PC-3 (cell line): ENCODE measurements around the gene FZD8. TPM values are rescaled to one million over a fixed set of nuclear protein-coding genes. Genes with fewer than 3 reads are reported as not detected.

Experiments used
- ATAC-seq: fragments of 200-7000 bp; cut with Tn5 transposase; 2 replicates; pipeline ENCODE4 v1.9.1; 2020; ENCODE audit warnings: mild to moderate bottlenecking, moderate library complexity
- BruUV-seq: library from RNA; stranded (reverse); fragments of 400-500 nt; replicated peaks from 2 replicates; lab custom pipeline; 2021; lab: Mats Ljungman, UMichigan
- CTCF ChIA-PET: fragments of 300-600 bp; sonication (Branson Sonifier 250); formaldehyde crosslinking; loops from one replicate; lab custom pipeline; 2022; ENCODE audit warnings: antibody characterized with exemption; lab: Charles Lee
- POLR2A ChIA-PET: fragments of 300-600 bp; sonication (Branson Sonifier 250); formaldehyde crosslinking; loops from one replicate; lab custom pipeline; 2022; ENCODE audit warnings: antibody characterized with exemption; ENCODE audit not compliant: unreplicated experiment; lab: Charles Lee
- DNase-seq: peaks from one replicate; pipeline ENCODE4 v3.0.0-alpha.2; 2015
- H2AFZ ChIP-seq: fragments of 300-600 bp; sonication (generic); 2 replicates; pipeline ENCODE4 v1.6.0; 2016; ENCODE audit warnings: antibody characterized with exemption, low read length
- H3F3A ChIP-seq: fragments of 300-600 bp; sonication (generic); one replicate; pipeline ENCODE4 v1.6.0; 2017; ENCODE audit warnings: antibody characterized with exemption, low read length, control low read depth, mild to moderate bottlenecking; ENCODE audit not compliant: unreplicated experiment
- H3K27ac ChIP-seq: fragments of 300-600 bp; sonication (generic); 2 replicates; pipeline ENCODE4 v1.5.1; 2016; ENCODE audit warnings: mild to moderate bottlenecking, low read length
- H3K27me3 ChIP-seq: fragments of 300-600 bp; sonication (generic); 2 replicates; pipeline ENCODE4 v1.6.1; 2016; ENCODE audit warnings: low read length, mixed read lengths
- H3K36me3 ChIP-seq: fragments of 300-600 bp; sonication (generic); 2 replicates; pipeline ENCODE4 v1.6.1; 2016; ENCODE audit warnings: low read depth, mixed run types, low read length, mixed read lengths
- H3K4me1 ChIP-seq: fragments of 300-600 bp; sonication (generic); 2 replicates; pipeline ENCODE4 v1.5.1; 2016; ENCODE audit warnings: low read length; ENCODE audit not compliant: insufficient read depth
- H3K4me2 ChIP-seq: fragments of 300-600 bp; sonication (generic); 2 replicates; pipeline ENCODE4 v1.6.0; 2016; ENCODE audit warnings: low read length
- H3K4me3 ChIP-seq: fragments of 300-600 bp; sonication (generic); 2 replicates; pipeline ENCODE4 v1.5.1; 2016; ENCODE audit warnings: mild to moderate bottlenecking, low read length, mixed read lengths
- H3K79me2 ChIP-seq: fragments of 300-600 bp; sonication (generic); 2 replicates; pipeline ENCODE4 v1.6.1; 2017; ENCODE audit warnings: low read length, mixed read lengths
- H3K9ac ChIP-seq: fragments of 300-600 bp; sonication (generic); 2 replicates; pipeline ENCODE4 v1.6.0; 2016; ENCODE audit warnings: mild to moderate bottlenecking, low read length
- H3K9me2 ChIP-seq: fragments of 300-600 bp; sonication (generic); replicated peaks from 2 replicates; pipeline ENCODE4 v1.6.1; 2016; ENCODE audit warnings: mixed run types, low read length, mixed read lengths
- H3K9me3 ChIP-seq: fragments of 300-600 bp; sonication (generic); 2 replicates; pipeline ENCODE4 v1.6.1; 2016; ENCODE audit warnings: low read length, mixed read lengths
- H4K20me1 ChIP-seq: fragments of 300-600 bp; sonication (generic); 2 replicates; pipeline ENCODE4 v1.6.1; 2016; ENCODE audit warnings: low read length, mixed read lengths
- CTCF ChIP-seq: fragments of 300-600 bp; sonication (generic); conservative IDR thresholded peaks from 2 replicates; pipeline ENCODE4 v1.5.1; 2017; ENCODE audit warnings: antibody characterized with exemption, low read depth, mild to moderate bottlenecking, low read length
- EZH2 ChIP-seq: fragments of 300-600 bp; sonication (generic); IDR thresholded peaks from one replicate; pipeline ENCODE4 v1.6.1; 2017; ENCODE audit warnings: antibody characterized with exemption, mild to moderate bottlenecking, low read length; ENCODE audit not compliant: unreplicated experiment
- EZH2phosphoT487 ChIP-seq: fragments of 300-600 bp; sonication (generic); IDR thresholded peaks from 2 replicates; pipeline ENCODE4 v1.6.1; 2018; ENCODE audit warnings: mild to moderate bottlenecking, antibody characterized with exemption, low read length, borderline replicate concordance
- intact Hi-C: fragments of 100-400 bp; cut with micrococcal nuclease; formaldehyde crosslinking; loops from 2 replicates; pipeline ENCODE4 v1.9.0; 2023
- total RNA-seq: library from RNA; depleted of rRNA; stranded (reverse); fragments of >200 nt; gene quantifications from 2 replicates; pipeline ENCODE4 v1.2.3, GENCODE V29; 2014; rRNA removed

The FZD8 gene
- total RNA-seq, 1 experiment from 2014 or later = 275 TPM

DNA sequence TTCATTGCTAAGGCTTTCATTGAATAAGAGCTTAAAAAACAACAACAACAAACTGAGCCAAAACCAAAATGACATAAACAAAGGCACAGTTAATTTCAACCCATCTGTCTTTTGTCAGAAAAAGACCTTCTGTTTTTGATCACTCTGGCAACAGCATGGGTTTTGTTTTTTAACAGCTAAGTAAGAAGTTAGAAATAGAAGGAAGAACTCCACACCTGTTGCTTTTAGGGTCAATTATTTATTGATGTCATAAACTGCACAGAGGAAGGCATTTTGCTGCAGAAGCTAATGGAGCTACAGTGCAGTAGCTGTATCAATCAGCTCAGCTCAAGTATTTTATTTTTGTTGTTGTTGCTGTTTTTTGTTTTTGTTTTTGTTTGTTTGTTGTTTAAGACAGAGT is 53.3 kb downstream of the FZD8 start:
- no peaks in the 10 kb centered on the region for H3K9me3 ChIP-seq
- no peak overlapping the region for H3K27ac ChIP-seq
- no TSS peak for BruUV-seq
- no peaks in the 10 kb centered on the region for H3K4me1 ChIP-seq
- intact Hi-C loops = no loop called here
- H3K27me3 ChIP-seq = no peaks in the 10 kb centered on the region
- no peak overlapping the region for H3K4me2 ChIP-seq
- POLR2A ChIA-PET = no interaction called here
- no peak for ATAC-seq
- no peaks in the 10 kb centered on the region for H3K79me2 ChIP-seq
- CTCF ChIA-PET = interaction anchor here (0.7 to 0.9 kb wide), 2 partner anchors 17 to 26 kb away, joined by 3 to 4 read pairs; no protein-coding TSS in a partner anchor
- no peaks in the 10 kb centered on the region for H3K36me3 ChIP-seq
- no peaks in the 10 kb centered on the region for H4K20me1 ChIP-seq
- H3K9ac ChIP-seq = no peak overlapping the region
- H3K9me2 ChIP-seq = no peaks in the 10 kb centered on the region
- no peak overlapping the region for H2AFZ ChIP-seq
- no peaks in the 10 kb centered on the region for H3F3A ChIP-seq
- no peak for TF ChIP-seq CTCF
- TF ChIP-seq EZH2 = no peak
- no peak for TF ChIP-seq EZH2phosphoT487
- DNase-seq = no peak
- H3K4me3 ChIP-seq = no peak overlapping the region

Other genes starting within 250 kb of the FZD8 start
- 0.33 and 0.58 TPM in 2 replicates for gene GJD4, start 37.0 kb downstream of the FZD8 start, total RNA-seq